ENCODE data around the gene PRSS37.

Gene PRSS37

GRCh38 chr7:141875453-141875852, 34.2 kb upstream of the PRSS37 start:
- no peak for TF ChIP-seq EZH2phosphoT487 (IDR thresholded peaks at IDR 0.05; ENCODE audit: borderline replicate concordance)
- no peak for TF ChIP-seq CTCF (conservative IDR thresholded peaks at IDR 0.05; ENCODE audit: low read length)
- no peaks in the 10 kb centered on the region for H4K20me1 ChIP-seq (ENCODE audit: insufficient read depth, low read length, poor library complexity, severe bottlenecking)
- H3F3A ChIP-seq (ENCODE audit: low read depth) = no peaks in the 10 kb centered on the region
- H3K9me2 ChIP-seq (replicated peaks; ENCODE audit: low read depth, low read length) = no peaks in the 10 kb centered on the region
- no peak overlapping the region for H3K4me2 ChIP-seq (ENCODE audit: low read depth, low read length, poor library complexity, severe bottlenecking)
- H3K36me3 ChIP-seq (ENCODE audit: insufficient read depth, low read length) = no peaks in the 10 kb centered on the region
- H3K79me2 ChIP-seq (ENCODE audit: insufficient read depth, low read length) = no peaks in the 10 kb centered on the region
- no peaks in the 10 kb centered on the region for H3K4me1 ChIP-seq (ENCODE audit: insufficient read depth, low read length, poor library complexity, severe bottlenecking)
- H3K9ac ChIP-seq (ENCODE audit: low read depth, low read length, poor library complexity, severe bottlenecking) = no peak overlapping the region
- no peaks in the 10 kb centered on the region for H3K27me3 ChIP-seq (ENCODE audit: insufficient read depth, low read length, poor library complexity, severe bottlenecking)
- no peak overlapping the region for H2AFZ ChIP-seq (ENCODE audit: low read length)
- H3K4me3 ChIP-seq (ENCODE audit: low read length, poor library complexity, severe bottlenecking) = no peak overlapping the region
- no peaks in the 10 kb centered on the region for H3K9me3 ChIP-seq (ENCODE audit: insufficient read depth, low read depth, low read length)

- no peak overlapping the region for H3K4me3 ChIP-seq (ENCODE audit: low read length, poor library complexity, severe bottlenecking)
- H3K36me3 ChIP-seq (ENCODE audit: insufficient read depth, low read length) = no peaks in the 10 kb centered on the region
- no peaks in the 10 kb centered on the region for H4K20me1 ChIP-seq (ENCODE audit: insufficient read depth, low read length, poor library complexity, severe bottlenecking)
- TF ChIP-seq CTCF (conservative IDR thresholded peaks at IDR 0.05; ENCODE audit: low read length) (no peak), EZH2phosphoT487 (IDR thresholded peaks at IDR 0.05; ENCODE audit: borderline replicate concordance) (no peak)
- H3K9me2 ChIP-seq (replicated peaks; ENCODE audit: low read depth, low read length) = no peaks in the 10 kb centered on the region
- no peak overlapping the region for H3K9ac ChIP-seq (ENCODE audit: low read depth, low read length, poor library complexity, severe bottlenecking)
- no peak overlapping the region for H3K4me2 ChIP-seq (ENCODE audit: low read depth, low read length, poor library complexity, severe bottlenecking)
- H3K9me3 ChIP-seq (ENCODE audit: insufficient read depth, low read depth, low read length) = no peaks in the 10 kb centered on the region
- no peaks in the 10 kb centered on the region for H3K27me3 ChIP-seq (ENCODE audit: insufficient read depth, low read length, poor library complexity, severe bottlenecking)
- no peaks in the 10 kb centered on the region for H3K79me2 ChIP-seq (ENCODE audit: insufficient read depth, low read length)
- H3F3A ChIP-seq (ENCODE audit: low read depth) = no peaks in the 10 kb centered on the region
- no peaks in the 10 kb centered on the region for H3K4me1 ChIP-seq (ENCODE audit: insufficient read depth, low read length, poor library complexity, severe bottlenecking)
- H2AFZ ChIP-seq (ENCODE audit: low read length) = no peak overlapping the region
These were observed 33.5 kb upstream of the PRSS37 start for GRCh38 chr7:141874787-141875186.

DNA sequence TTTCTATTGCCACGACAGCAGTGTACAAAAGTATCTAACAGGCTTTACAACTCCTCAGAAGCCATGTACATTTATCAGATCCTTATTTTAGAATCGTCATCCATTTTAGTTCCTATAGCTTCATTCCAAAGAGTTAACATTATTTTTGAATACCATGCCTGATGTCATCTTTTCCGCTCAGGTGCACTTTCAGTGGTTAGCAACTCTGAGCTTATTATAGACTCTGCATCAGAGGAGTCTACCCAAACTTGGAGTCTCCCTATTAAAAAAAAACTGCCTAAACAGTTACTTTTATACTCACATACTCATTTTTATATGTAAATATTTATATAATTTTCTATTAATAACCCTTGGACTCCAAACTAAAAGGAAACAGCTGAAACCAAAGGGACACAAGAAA, 31.6 kb upstream of the PRSS37 start:
- H3K36me3 ChIP-seq (ENCODE audit: insufficient read depth, low read length) = no peaks in the 10 kb centered on the region

More for the DNA sequence above, 31.6 kb upstream of the PRSS37 start:
- Histone ChIP-seq H3F3A (ENCODE audit: low read depth) (no peaks in the 10 kb centered on the region), H3K4me3 (ENCODE audit: low read length, poor library complexity, severe bottlenecking) (no peak overlapping the region), H3K9ac (ENCODE audit: low read depth, low read length, poor library complexity, severe bottlenecking) (no peak overlapping the region), H3K4me1 (ENCODE audit: insufficient read depth, low read length, poor library complexity, severe bottlenecking) (no peaks in the 10 kb centered on the region), H3K27me3 (ENCODE audit: insufficient read depth, low read length, poor library complexity, severe bottlenecking) (no peaks in the 10 kb centered on the region), H4K20me1 (ENCODE audit: insufficient read depth, low read length, poor library complexity, severe bottlenecking) (no peaks in the 10 kb centered on the region), H3K4me2 (ENCODE audit: low read depth, low read length, poor library complexity, severe bottlenecking) (no peak overlapping the region), H3K9me2 (replicated peaks; ENCODE audit: low read depth, low read length) (no peaks in the 10 kb centered on the region), H3K79me2 (ENCODE audit: insufficient read depth, low read length) (no peaks in the 10 kb centered on the region), H3K9me3 (ENCODE audit: insufficient read depth, low read depth, low read length) (no peaks in the 10 kb centered on the region), H2AFZ (ENCODE audit: low read length) (no peak overlapping the region)
- TF ChIP-seq CTCF (conservative IDR thresholded peaks at IDR 0.05; ENCODE audit: low read length) (no peak), EZH2phosphoT487 (IDR thresholded peaks at IDR 0.05; ENCODE audit: borderline replicate concordance) (no peak)
